ENCODE results near the gene ANXA5.

DNA sequence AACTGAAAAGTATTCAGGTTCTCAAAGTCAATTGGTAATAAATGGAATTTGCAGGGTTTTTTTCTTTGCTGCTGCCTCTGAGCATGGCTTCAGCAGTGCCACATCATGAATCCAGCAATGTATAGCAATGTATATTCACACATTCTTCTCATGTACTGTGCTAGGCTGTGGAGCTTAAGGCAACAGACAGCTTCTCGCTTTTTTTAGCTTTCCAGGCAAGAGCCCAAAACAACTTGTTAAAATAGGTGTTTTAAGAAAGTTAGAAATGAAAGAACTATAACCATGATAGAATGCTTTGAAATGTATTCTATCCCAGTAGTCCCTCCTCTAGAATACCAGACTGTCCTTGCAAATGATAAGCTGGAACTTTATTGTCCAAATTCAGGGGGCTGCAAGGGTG, 37.8 kb upstream of the ANXA5 start:
- TF ChIP-seq, protein P1, sequence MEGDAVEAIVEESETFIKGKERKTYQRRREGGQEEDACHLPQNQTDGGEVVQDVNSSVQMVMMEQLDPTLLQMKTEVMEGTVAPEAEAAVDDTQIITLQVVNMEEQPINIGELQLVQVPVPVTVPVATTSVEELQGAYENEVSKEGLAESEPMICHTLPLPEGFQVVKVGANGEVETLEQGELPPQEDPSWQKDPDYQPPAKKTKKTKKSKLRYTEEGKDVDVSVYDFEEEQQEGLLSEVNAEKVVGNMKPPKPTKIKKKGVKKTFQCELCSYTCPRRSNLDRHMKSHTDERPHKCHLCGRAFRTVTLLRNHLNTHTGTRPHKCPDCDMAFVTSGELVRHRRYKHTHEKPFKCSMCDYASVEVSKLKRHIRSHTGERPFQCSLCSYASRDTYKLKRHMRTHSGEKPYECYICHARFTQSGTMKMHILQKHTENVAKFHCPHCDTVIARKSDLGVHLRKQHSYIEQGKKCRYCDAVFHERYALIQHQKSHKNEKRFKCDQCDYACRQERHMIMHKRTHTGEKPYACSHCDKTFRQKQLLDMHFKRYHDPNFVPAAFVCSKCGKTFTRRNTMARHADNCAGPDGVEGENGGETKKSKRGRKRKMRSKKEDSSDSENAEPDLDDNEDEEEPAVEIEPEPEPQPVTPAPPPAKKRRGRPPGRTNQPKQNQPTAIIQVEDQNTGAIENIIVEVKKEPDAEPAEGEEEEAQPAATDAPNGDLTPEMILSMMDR (IDR thresholded peaks at IDR 0.05) = no peak
- TF ChIP-seq POLR2A (IDR thresholded peaks at IDR 0.05) = no peak
